HG02763 (cell line): Measurements from ENCODE around the gene MACROD2.
"Not testable (repeated sequence)": the region's sequence is repeated elsewhere in the genome, so short reads cannot be mapped to it uniquely, and the experiment has no call there.

ENCODE experiments used
- ATAC-seq: cut with Tn5 transposase; IDR thresholded peaks from one replicate; pipeline ENCODE4 v1.9.1; 2021; ENCODE audit warnings: mild to moderate bottlenecking, moderate library complexity; ENCODE audit not compliant: unreplicated experiment

MACROD2 gene

DNA sequence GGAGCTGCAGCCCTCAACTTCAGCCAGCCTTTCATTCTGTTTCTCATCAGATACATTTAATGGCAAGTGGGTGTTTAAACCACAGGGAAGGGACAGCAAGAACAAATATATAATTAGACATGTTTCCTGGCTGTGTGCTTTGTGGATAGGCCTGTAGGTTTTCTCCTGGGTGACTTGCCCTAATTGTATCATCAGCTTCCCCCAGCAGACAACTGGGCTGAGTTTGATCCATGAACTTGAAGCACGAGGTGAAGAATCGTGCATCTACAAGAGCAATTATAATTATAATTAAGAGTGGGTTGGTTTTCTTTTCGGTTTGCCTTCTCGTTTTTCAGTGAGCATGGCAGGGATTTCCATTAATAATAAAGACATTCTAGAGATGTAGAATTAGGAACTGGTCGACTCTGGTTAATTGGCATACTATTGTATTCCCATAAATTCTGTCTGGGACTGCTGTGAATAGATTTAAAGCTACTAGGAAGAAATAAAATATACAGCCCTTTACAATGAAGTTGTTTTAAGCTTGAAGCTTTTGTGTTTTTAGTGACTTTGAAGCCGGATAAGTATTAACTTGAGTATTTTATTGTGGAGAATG lies 1525.7 kb downstream of the MACROD2 start:
- ATAC-seq, result no peak

DNA sequence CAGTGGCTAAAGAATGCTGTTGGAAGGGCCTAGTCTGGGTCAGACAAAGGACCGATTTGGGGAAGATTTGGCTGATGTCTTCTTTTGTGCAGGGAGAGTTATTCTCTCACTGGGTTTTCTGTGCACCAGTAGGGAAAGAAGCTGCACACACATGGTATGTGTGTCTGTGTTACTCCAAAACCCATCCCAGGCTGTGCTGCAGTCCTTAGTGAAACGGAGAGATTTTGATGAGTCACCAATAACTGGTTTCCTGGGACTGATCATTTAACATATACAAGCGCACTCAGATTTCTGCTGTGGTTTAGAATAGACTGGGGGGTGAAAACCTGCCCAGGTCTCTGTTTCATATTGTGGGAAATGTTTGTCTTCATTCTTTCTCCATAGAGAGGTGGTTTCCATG lies 1528.1 kb downstream of the MACROD2 start:
- ATAC-seq, result no peak

DNA sequence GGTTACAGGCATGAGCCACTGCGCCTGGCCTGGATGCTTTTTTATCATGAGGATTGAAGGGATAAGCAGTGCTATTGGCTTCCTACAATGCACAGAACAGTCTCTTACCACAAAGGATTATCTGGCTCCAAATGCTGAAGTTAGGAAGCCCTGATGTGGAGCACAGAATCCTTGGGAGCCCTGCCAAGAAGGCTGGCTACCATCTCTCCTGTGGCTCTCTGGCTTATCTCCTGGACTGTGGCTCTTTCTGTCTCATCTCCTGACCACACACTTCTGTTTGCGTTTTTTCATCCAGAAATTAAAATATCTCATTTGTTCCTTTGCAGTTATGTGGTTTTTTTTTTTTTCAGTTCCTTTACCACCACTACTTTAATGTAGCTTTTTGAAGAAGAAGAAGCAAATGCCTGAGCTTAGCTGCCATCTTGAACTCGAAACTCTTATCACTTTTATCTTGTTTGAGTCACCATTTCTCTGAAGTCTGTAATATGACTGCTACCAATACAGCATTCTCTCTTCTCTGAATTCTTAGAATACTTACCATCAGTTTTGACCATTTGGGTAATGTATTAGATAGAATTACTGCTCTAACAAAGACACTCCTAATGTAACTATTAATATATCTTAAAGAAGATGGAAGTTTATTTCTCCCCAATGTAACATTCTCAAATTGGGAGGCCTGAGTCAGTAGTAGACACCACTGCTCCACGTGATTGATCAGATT lies 1533.2 kb downstream of the MACROD2 start:
- no peak for ATAC-seq

DNA sequence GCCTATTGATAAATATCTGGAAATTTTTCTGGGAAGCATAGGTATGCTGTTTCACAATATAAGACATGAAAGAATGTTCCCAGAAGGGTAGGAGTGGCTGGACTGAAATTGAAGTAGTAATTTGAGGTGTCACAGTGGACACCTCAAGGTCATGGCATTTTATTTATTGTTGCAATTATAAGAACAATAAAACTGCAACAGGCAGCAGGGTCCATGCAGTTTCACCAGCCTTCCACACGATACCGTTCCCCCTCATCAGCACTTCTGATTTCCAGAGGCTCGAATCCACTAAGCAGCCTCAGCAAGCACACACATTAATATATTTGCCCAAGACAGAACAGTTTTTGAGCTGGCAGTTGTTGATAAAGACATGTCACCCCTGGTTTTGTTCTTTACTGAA lies 1540.5 kb downstream of the MACROD2 start:
- ATAC-seq, result no peak

DNA sequence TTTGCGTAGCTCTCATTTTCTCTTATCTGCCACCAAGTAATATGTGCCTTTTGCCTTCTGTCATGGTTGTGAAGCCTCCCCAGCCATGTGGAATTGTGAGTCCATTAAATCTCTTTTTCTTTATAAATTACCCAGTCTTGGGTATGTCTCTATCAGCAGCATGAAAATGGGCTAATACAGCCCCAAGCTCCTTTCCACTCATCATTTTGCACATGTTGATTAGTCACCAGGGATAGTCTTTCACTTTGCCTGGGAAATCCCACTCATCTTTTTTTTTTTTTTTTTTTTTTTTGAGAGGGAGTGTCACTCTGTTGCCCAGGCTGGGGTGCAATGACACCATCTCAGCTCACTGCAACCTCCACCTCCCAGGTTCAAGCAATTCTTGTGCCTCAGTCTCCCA lies 1541.9 kb downstream of the MACROD2 start:
- not testable (repeated sequence) for ATAC-seq

DNA sequence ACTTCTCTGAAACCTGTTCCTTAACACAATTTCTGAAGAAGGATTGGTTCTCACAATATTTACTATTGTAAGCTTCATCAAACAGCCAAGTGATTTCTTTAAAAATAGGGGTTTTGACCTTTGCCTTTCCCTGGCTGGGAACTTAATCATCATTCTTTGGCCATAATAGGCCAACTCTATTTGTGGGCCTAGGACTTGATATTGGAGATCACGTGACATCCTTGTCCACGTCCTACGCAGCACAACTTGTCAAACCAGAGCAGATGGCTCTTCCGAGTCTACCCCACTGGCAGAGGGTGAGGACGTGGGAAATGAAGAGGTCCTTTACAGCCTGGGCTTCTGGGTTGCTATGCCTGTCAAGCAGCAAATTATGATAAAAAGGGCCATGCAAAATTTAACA lies 1547.3 kb downstream of the MACROD2 start:
- ATAC-seq, result no peak

DNA sequence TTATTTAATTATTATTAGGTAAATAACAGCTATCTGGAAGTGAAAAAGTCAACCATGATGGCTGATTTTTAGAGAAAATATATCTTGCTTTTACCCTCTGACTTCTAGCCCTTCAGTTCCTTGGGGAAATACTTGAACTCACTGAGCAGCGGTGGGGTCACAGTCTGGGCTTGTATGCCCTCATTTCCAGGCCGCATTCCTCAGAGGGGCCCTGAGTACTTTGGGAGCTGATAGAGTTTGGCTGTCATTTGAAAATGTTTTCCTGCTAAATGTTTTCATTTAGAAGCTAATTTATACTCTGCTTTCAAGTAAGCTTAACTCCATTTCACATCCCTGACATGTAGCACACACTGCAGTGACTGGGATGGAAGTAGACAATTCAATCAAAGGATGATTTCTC lies 1549.4 kb downstream of the MACROD2 start:
- no peak for ATAC-seq

DNA sequence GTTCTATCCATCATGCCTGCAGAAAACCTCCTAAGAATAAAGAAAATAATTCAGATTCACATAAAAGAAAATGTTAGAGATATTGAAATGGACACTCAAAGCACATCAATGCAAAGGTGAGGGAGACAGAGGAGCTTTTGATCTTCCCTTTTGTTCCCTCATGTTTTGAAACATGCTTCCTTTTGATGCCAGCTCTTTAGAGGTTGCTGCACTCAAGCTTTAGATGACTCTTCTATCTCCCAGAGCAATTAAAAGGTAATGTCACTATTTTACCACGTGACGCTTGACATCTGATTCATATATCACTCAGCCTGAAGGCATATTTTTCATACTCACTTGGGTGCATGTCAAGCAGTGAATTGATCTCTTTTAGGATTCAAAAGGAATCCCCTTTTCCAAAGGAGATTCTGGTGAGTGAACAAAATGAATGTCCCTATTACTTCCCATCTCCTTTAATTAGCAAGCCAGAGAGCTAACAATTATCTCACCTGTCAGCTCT lies 1551.3 kb downstream of the MACROD2 start:
- ATAC-seq, result no peak

DNA sequence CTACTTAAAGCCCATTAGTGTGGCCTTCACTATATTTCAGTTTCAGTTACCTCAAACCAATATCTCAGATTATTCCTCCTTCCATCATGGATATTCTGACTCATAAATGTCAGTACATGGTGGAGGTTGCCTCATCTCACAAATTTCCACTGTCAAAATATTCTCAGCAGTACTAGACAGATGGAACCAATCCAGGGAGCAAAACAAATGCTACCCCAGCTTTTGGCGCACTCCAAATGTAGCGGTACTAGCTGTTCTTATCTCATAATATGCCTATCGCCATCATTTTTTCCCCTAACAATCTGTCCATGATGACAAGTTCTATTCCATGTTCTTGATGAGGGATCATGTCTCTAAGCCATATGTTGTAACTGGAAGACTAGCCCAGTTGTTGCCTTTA lies 1551.8 kb downstream of the MACROD2 start:
- ATAC-seq, result no peak

DNA sequence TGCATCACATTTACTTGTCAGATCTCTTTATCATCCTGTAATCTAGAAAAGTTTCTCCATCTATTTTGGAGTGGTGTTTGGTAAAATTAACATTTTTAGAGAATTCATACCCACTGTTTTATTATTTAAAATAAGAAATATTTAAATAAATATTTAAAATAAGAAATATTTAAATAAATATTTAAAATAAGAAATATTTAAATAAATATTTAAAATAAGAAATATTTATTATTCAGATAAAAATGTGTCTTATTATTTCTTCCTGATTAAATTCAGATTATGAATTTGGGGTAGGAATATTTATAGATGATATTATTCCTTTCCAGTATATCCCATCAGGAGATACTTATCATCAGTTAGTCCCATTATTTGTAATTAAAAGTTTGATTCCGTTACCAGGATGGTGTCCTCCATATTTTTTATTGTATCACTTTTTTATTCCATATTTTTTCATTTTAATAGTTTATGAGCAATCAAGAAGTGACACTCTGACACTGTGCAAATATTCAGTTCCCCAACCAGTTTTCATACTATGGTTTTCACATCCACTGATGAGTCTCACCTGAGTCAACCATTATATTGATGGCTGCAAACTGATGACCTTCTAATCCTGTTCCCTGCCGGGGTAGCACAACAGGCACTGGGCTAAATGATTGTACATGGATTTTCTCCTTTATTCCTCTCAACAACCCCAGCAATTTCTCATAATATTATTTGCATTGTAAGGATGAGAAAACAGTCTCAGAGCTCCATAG lies 1555.0 kb downstream of the MACROD2 start:
- no peak for ATAC-seq

DNA sequence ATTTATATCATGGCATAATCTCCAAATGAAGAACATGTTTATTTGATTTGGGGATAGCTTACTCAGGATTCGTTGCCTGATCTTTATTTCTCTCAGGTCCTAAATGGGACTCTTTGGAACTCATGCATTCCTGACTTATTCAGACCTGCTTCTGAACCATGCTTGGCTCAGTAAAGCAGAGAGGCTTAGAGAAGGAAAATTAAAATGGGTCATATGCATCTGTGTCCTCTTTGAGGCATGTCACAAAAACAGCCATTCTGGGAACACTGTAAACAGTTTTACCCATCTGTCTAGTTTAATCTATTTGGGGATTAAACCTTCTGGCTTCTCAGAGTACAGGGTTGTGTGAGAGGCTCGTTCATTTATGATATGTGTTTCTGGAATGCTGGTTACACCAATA lies 1560.6 kb downstream of the MACROD2 start:
- ATAC-seq, result no peak

DNA sequence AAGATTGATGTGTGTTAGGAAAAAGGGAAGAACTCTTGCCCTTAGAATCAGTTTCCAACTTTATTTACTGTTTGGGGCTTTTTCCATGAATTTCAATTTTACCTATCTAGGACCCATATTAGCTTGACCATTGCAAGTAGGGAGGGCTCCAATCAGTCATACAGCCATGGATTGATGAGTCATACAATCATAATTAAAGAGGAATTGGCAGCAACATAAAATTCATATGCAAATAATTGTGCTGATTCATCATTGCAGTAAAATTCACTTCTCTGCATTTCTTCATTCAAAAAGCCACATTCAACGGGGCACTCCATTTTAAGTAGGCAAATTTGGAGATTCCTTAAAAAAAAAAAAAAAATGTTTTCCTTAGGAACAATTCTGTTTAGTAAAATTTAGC lies 1561.6 kb downstream of the MACROD2 start:
- ATAC-seq, result no peak

DNA sequence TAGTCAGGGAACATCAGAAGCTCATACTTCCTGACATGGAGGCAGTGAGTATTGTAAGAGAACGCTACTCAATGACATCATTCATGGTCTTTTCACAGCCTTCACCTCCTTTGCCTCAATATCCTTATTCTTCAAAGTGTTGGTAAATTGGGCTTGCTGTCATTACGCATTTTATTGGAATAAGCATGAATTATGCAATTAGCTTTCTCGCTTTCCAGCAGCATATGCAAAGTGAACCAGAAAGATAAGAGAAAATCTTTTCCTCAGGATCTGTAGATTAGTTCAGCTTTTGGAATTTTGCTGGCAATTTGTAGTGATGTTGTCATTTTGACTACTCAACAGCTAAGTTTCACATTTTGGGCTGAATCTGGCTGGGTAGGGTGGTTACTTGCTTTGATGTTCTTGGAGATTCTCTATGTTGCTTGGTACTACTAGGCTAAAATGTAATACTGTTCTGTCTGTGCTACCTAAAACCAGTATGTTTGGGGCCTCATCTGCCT lies 1565.8 kb downstream of the MACROD2 start:
- no peak for ATAC-seq

DNA sequence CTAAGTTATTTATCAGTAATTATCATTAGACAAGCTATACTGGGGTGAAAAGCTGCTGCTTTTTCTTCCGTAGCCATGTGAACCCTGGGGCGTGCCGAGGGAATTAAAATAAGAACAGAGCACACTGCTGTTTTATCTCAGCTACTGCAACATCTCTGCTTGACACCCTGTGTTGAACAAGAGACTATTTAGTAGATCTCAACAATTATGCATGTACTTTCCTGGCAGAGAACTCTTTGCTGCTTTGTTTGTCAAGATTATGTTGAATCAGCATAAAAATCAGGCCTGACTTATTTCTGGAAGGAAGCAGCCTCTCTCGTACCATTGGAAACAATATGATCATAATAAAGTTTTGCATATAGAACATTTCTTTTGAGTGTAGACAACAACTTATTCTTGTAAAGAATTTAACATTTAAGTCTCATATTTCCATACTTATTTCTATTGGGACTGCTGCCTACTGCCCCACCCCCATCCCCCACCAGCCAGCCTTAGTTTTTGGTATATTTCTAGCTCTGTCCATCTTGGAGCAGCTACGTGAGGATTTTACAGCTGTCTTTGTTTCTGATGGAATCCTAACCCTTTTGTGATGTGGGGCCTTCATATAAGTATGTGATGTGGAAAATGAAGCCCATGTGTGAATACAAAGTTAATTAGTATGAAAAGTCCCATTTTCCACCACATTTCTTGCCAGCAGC lies 1566.5 kb downstream of the MACROD2 start:
- no peak for ATAC-seq

DNA sequence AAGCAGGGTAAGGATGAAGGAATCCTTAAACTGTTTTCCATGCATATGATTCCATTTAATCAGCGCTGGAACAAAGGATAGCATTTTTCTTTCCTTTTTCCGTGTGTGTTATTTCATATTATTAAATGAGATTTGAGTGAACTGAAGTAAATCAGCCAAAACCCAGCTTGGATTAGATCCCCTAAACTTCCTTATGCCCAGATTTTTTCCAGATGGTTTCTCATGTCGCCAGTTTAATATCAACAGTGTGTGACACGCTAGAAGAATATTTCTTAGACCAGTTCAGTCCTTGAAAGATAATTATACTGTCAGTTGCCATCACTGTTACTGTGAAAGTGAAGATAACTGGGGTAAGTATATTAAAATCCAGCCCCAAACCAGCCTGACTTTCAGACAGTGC lies 1568.5 kb downstream of the MACROD2 start:
- no peak for ATAC-seq

DNA sequence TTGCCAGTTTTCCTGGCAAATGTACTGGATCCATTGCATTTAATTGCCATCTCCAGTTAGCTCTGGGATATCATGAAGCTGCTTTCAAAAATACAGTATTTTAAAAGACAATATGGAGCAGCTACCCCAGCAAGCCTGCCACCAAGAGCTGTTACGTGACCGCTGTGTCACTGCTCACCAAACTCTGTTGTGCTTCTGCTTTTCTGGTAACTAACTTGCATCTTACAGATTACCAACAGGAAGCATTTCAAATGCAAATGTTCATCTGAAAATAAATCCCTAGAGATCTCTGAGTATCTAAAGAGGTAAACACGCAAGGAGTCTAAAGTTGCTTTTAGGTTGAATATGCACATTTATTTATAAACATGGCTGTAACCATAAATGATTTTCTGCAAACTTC lies 1569.7 kb downstream of the MACROD2 start:
- peak; percentile 63 for ATAC-seq

DNA sequence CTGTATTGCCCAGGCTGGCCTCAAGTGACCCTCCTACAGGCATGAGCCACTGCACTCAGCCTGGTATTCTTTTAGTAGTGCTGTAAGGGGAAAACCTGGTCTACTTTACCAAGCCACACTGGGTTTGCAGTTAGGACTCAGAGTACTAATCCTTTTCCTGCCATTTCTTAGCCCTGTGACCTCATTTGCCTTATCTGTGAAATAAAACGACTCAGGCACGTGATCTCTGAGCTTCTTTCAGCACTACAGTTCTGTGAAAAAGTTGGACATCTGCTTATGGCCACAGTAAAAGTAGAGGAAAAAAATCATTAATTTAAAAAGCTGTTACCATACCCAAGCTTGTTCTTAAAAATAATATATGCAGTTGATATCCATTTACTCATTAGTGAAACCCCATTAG lies 1570.5 kb downstream of the MACROD2 start:
- ATAC-seq, result no peak

DNA sequence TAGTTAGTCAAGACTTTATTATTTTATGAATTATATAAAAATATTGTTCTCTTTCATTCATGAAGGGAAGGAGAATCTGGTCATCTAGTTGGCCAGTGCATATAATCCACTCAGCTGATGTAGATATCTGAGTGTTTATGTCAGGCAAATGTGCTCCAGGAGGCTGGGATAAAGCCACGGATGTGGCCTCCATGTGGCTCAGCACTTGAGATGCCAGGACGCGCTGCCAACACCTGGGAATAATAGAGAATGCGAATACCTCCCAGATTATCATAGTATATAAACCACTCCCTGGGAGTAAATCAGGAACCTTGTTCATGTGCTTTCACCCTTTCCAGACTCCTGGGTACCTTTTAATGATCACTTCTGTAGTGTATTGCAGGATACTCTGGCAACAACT lies 1571.9 kb downstream of the MACROD2 start:
- ATAC-seq, result no peak

DNA sequence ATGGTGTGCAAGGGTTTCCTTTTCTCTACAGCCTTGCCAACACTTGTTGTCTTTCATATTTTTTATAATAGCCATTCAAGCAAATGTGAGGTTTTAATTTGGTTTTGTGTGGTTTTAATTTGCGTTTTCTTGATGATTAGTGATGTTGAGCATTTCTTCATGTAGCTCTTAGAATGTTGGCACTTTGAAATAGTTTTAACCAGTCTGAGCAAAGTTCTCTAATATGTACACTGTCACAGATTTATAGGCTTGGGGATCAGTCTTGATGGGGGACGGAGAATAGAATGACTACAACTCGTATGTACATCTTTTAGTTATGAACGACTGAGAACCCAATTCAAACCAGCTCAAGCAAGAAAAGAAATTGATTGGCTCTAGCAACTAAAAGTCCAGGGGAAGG lies 1574.8 kb downstream of the MACROD2 start:
- ATAC-seq, result no peak

DNA sequence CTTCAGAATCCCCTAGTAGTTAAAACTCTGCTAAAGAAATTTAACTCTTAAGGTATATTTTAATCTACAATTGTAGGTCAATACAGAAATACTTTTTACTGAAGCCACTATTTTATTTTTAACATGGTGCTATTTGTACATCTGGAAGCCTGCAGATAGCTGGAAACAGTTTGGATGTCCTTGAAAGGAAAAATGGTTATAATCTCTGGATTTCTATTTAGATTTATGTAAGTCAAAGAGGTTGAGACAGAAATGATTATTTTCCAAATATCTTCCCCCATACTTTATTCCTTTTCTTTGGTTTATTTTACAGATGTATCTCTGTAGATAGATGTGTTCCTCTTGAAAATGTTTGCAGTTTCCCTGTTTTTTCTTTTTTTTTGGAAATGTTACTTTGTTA lies 1575.7 kb downstream of the MACROD2 start:
- no peak for ATAC-seq

DNA sequence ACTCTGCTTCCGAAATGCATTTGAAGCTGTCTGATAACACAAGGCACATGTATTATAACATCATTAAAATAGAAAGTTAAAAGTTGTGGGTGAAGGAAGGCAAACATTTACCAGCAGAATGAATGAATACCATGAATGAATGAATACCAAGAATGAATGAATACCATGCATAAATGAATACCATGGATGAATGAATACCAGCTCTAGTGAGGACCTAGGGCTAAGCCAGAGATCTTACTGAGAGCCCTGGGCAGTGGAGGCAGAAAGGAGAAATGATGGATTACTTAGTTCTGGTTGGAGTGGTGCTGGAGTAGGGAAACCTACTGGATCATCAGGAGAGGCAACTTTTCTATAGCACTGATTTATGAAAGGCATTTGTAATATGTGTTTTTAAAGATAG lies 1579.9 kb downstream of the MACROD2 start:
- no peak for ATAC-seq
